ENCODE results near the gene PAAF1.

The PAAF1 gene

GRCh38 chr11:73940801-73941570 is 64.2 kb downstream of the PAAF1 start:
- Histone ChIP-seq H3K4me3 (no peak overlapping the region), H3K27ac (no peak overlapping the region)

- H3K4me3 ChIP-seq = no peak overlapping the region
- H3K27ac ChIP-seq = no peak overlapping the region
These were observed 65.2 kb downstream of the PAAF1 start for GRCh38 chr11:73942010-73942409.

GRCh38 chr11:73944085-73944484 is 67.3 kb downstream of the PAAF1 start:
- Histone ChIP-seq H3K4me3 (no peak overlapping the region), H3K27ac (no peak overlapping the region)

GRCh38 chr11:73944901-73945300 is 68.1 kb downstream of the PAAF1 start:
- Histone ChIP-seq H3K27ac (no peak overlapping the region), H3K4me3 (no peak overlapping the region)

- Histone ChIP-seq H3K27ac (no peak overlapping the region), H3K4me3 (no peak overlapping the region)
These were observed 68.6 kb downstream of the PAAF1 start for GRCh38 chr11:73945396-73945795.

- no peak overlapping the region for H3K4me3 ChIP-seq
These were observed 70.1 kb downstream of the PAAF1 start for GRCh38 chr11:73946798-73947458.

DNA sequence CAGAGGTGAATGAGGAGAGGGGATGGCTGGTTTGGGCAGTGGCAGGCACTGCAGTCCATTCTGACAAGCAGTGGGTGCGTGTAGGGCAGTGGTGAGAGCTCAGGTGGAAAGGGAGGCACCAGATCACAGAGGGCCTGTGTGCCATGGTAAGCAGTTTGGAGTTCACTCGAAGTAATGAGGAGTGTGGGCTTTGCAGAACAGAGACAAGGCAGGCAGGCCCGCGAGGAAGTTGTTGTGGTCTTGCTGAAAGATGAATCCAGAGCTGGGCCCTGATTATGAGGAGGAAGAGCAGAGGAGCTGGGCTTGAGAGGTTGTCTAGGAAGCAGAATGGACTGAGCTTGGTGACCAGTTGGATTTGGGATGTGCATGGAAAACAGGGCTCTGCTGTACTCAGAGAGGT is 72.4 kb downstream of the PAAF1 start:
- Histone ChIP-seq H3K27ac (no peak overlapping the region), H3K4me3 (no peak overlapping the region)

More at GRCh38 chr11:73946798-73947458, 70.1 kb downstream of the PAAF1 start:
- H3K27ac ChIP-seq = no peak overlapping the region

- Histone ChIP-seq H3K27ac (no peak overlapping the region), H3K4me3 (no peak overlapping the region)
These were observed 73.1 kb downstream of the PAAF1 start for GRCh38 chr11:73949912-73950311.

DNA sequence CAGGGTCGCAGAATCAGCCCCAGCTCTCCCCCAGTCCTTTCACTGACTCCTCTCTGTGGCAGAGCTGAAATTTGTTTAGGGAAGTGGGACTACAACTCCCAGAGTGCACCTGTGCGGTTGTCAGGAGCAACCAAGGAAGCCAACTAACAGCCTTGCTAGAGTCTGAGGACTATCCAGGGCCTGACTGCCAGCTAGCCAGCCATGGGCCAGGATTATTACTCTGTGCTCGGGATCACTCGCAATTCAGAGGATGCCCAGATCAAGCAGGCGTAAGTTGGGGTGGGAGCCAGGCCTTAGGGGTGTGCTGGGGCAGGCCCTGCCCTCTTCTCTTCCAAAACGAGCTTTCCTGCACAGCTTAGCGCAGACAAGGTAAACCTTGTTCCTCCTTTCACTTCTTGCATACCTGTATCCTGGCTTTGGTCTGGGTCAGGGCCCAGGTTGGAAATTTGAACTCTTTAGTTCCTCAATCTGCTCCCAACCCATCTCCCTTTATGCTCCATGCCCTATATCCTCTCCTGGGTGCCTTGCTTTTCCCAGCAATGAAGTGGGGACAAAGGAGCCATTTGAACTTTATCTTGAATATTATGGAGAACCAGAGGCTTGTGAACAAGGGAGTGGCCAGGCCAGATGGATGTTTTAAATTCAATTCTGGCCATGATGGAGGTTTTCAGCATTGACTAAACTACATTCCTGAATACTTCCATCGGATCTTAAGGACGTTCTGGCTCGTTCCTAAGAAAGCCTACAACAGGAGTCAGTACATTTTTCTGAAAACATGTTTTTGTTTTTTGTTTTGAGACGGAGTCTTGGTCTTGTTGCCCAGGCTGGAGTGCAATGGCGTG is 74.3 kb downstream of the PAAF1 start, which contains the start of gene DNAJB13:
Gene DNAJB13, plus strand, starts transcription at position 158 of the 842 bp plus-strand sequence. Its CDS starts 44 bp downstream, at position 202.
- Histone ChIP-seq H3K4me3 (no peak within 1 kb of the TSS), H3K27ac (no peak within 1 kb of the TSS)

DNA sequence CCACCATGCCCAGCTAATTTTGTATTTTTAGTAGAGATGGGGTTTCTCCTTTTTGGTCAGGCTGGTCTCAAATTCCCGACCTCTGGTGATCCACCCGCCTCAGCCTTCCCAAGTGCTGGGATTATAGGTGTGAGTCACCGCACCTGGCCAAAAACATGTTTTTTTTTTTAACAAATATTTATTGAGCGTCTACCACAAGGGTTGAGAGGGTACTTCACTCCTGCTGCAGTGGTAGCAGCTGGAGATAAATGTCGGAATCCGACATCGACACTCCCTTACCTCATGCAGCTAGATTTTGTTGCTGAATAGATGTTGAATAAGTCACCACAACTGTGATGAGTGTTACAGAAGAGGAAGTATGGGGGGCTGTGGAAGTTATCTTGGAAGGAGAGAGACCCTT is 75.0 kb downstream of the PAAF1 start:
- H3K27ac ChIP-seq = no peak overlapping the region

DNA sequence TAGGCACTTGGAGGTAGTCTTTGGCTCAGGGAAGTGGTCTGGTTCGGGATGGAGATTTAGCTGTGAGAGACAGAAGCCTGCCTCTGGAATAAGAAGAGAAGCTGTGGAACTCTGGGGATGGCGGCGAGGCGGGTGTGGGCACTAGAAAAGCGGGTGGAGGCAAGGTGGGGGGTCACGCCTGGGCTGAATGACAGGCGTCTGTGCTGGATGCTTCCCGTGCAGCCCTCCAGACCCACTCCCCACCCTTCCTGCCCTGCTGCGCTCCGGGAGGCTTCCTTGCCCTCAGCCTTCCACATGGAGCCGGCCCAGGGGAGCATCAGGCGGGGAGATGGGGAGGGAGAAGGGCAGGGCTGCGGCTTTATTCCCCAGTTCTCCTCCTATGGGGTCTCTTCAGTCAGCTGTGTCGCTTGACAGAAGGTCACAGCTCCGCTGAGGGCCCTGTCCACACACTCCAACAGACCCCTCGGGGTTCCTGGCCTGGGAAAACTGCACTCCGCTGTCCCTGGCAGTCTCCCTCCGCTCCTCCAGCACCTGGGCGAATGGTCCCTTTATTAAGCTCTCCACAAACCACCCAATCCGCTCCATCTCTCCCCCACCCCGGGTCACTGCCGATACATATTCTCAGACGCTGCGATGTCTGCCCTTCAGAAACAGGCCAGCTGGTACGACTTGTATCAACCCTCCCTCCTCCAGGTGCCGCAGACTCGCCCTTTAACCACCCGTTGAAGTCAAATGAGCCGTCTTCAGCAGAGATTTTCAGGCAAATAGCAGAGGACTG is 80.3 kb downstream of the PAAF1 start:
- H3K4me3 ChIP-seq = no peak overlapping the region
- H3K27ac ChIP-seq = no peak overlapping the region

More for the DNA sequence above, 75.0 kb downstream of the PAAF1 start:
- no peak overlapping the region for H3K4me3 ChIP-seq

DNA sequence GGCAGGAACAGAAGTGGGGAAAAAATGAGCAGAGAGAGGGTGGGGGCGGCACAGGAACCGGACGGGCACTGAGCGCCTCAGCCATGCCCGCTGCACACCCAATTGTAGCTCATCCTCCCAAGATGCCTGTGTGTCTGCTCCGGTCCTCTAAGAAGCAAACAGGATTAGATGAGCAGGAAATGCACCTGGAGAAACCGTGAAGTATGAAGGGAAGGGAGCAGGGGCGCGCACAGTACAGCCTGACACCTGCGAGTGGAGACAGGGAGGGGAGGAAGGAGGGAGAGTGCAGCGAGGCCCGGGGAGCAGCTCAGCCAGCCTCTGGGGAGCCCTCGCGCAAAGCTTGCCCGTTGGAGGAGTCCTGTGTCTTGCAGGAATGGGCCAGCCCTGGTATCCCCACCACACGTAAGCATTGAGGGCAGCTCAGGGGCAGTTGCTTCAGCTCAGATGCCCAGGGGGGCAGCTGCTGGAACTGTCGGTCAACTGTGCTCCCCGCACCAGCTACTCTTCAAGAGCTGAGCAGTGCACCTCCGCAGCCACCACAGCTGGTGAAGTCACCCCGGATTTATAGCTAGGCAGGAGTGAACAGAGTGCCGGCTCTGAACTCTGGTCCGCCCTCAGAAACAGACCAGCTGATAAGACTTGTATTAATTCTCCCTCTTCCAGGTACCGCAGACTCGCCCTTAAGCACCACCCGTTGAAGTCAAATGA is 81.0 kb downstream of the PAAF1 start:
- Histone ChIP-seq H3K27ac (no peak overlapping the region), H3K4me3 (no peak overlapping the region)

DNA sequence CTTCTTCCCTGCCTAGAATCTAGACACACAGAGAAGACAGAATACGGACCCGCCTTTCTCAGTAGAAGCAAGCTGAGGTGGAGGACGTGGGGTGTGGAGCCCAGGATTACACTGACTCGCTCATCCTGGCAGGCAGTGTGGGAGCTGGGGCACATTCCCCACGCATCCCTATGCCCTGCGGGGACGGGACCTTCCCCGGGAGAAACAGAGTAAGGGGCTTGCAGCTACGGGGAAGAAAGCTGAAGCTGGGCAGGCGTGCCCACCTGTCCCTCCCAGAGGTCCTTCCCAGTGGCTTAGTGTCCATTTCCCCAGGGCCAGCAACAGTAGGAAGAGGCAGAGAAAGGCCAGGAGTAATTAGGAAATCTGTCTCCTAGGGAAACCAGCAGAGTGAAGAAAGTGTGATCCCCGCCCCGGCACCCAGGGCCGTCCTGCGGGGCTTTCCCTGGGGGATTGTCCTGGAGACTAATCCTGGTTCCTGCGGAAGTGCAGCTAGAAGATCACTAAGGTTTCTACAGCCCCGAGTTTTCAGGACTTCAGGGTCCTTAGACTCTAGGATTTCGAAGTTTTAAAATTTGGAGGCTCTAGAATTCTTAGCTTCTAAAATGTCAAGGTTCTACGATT is 81.8 kb downstream of the PAAF1 start:
- Histone ChIP-seq H3K4me3 (no peak overlapping the region), H3K27ac (no peak overlapping the region)

DNA sequence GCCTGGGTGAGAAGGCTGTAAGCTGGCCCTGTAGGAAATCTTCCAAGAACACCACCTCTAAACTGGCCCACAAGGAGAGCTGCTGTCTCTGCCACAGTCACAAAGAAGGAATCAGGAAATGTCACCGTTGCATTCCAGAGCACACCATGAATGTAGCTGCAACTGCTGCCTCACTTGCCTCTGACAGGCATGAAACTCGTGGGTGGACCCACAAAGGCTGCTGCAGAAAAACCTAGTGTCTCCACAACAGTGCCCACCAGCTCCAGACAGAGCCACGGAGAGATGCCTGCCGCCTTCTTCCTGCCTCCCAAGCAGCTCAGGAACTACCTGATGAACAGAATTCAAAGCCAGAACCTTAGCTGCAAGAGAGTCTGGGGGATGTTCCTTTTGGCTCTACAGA is 84.5 kb downstream of the PAAF1 start:
- H3K27ac ChIP-seq = no peak overlapping the region
- no peak overlapping the region for H3K4me3 ChIP-seq

DNA sequence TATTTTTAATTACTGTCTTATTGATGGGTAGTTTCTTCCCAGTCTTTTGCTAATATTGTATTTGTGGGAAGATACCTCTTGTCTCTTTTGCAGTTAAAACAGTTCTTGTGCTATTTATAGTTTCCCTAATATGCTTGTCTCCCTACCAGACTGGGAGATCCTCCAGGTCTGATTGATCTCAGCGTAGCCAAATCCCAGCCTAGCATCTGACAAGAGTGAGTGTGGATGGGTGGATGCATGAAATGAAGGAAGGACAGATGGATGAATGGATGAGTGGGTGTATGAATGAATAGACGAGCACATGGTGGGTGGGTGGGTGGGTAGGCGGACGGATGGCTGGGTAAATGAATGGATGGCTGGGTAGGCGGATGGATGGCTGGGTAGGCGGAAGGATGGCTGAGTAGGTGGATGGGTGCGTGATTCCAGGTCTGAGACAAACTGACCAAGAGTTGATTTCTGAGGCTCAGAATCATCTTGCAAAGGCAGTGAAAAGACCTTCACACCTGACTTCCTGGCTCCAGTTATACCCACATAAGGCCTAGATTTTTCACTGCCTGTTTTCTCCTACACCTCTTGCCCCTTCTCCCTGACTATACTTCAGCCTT is 85.4 kb downstream of the PAAF1 start:
- no peak overlapping the region for H3K27ac ChIP-seq
- no peak overlapping the region for H3K4me3 ChIP-seq

DNA sequence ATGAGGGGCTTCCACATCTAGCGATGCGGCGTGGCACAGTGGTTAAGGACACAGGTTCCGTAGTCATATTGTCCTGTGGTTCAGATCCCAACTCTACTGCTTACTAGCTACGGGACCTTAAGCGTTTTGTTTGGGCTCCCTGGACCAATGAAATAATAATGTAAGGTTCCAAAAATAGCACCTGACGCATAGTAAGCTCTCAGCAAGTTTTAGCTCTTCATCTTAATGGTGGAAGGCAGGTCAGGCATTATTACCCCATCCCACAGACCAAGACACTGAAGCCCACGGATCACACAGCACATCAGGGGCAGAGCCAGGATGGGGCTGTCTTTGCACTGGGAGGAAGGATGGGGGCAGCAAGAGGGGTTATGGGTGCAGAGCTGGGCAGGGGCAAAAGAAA is 87.1 kb downstream of the PAAF1 start:
- no peak overlapping the region for H3K4me3 ChIP-seq

GRCh38 chr11:73965076-73965763 is 88.4 kb downstream of the PAAF1 start:
- Histone ChIP-seq H3K27ac (no peak overlapping the region), H3K4me3 (no peak overlapping the region)

More for the DNA sequence above, 87.1 kb downstream of the PAAF1 start:
- no peak overlapping the region for H3K27ac ChIP-seq

DNA sequence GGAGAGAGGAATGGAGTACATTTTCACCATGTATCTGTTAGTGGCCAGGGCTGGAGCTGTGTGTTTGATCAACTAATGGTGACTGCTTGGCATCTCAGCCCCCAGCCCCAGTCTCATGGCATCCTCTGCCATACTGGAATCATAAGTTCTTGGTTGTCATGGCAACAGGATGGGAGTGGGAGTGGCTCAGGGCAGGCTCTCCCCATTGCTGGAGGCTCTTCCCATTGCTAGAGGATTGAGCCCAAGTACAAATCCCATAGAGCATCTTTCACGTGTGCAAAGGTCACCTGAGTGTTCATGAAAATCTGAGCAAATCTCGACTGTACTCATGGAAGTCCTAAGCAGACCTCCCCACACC is 88.9 kb downstream of the PAAF1 start:
- no peak overlapping the region for H3K27ac ChIP-seq
- H3K4me3 ChIP-seq = no peak overlapping the region
